HK-2 (cell line): ENCODE data around the gene CNTN5.

Experiments used
- DNase-seq: peaks from one replicate; pipeline ENCODE4 v3.0.0-alpha.2; 2018; ENCODE audit not compliant: unreplicated experiment

The CNTN5 gene

DNA sequence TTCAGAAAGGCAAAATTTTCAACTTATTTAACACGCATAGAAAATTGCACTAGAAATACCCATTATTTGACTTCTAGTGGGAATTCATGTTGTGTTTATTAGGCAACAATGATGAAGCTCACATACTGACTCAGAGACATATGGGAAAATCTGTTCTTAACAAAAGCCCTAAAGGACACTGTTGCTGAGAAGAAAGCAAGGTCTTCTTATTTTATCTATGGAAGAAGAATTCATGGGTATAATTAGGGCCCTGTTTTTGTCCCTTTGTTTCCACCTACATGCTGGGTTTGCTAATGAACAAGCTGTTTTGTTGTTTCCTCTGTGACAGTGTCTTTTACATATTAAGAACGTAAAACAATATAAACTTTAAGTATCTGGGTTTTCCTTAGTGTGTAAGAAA lies 1059.6 kb downstream of the CNTN5 start:
- no peak for DNase-seq

DNA sequence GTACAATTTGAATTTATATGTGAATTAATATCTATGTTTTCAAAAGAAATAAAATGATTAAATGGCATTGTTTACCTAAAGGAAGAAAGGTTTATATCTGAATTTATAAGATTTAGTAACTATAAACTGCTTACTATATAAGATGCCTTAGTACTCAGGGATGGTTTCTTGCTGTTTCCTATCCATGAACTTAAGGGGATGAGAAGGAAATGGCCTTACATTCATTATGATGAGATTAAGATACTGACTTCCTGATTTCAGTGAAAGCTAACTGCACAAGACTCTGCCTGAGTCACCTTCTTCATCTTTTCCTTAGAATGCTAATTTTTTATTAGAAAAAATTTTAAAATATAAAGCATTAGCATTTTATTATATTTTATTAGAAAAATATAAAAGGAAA lies 1060.1 kb downstream of the CNTN5 start:
- no peak for DNase-seq

DNA sequence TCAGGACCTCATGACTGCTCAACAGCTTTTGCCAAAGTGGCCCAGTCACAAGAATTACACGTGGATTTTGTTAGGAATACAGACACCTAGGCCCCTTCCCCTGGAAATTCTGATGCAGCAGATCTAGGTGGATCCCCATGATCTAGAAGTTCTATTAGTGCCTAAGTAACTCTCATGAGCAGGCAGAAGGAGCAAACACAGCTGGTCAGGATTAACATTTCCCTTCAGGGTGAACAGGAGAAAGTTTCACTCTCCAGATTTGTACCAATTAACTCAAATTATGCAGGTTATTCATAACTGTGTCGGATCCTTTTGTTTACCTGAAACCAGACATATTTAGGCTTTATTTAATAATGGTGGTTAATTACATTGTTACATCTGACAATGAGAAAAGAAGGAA lies 1072.9 kb downstream of the CNTN5 start:
- DNase-seq = no peak

DNA sequence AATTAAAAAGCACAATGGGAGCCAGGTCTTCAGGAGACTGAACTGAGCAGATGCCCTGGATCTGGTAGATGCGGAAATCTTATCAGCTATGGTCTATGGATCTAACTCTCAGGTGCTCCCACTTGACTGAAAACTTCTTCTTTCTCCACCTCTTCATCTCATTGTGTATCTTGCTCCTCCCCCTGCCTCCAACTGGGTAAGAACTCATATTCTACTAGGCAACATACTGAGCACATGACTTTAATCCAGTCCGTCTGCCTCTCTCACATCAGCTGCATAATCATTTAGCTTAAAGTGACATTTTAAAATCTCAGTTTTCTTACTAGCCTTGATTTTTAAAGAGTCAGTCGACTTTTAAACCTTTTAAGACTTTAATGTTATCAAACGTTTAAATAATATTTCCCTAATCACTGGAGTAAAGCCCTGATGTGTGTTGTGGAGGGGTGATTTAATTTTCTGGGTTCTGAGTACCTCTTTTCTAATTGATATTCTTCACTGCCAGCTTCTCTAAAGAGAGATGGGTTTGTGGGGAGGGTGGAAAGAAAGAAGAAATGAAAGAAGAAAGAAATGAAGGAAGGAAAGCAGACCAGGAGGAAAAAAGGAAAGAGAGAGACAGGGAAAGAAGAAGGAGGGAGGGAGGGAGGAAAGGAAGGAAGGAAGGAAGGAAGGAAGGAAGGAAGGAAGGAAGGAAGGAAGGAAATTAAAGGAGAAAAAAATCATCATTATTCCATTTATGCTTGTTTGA lies 1073.5 kb downstream of the CNTN5 start:
- DNase-seq = no peak

DNA sequence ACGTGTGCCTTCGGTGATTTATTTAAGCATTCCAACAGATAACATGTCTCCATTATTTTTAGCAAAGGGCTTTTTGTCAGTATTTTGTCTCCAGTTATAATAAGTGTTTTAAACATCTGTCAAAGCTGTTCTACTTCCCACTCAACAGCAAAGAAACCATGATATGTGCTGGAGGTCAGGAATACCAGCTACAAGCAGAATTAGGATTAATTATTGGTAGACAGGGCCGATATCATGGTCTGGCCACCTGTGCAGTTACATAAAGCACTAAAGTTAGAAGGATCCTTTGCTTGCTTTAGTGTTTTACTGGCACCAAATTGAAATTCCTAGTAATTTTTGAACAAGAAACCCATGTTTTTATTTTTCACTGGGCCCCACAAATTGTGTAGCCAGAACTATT lies 1075.1 kb downstream of the CNTN5 start:
- DNase-seq = no peak

DNA sequence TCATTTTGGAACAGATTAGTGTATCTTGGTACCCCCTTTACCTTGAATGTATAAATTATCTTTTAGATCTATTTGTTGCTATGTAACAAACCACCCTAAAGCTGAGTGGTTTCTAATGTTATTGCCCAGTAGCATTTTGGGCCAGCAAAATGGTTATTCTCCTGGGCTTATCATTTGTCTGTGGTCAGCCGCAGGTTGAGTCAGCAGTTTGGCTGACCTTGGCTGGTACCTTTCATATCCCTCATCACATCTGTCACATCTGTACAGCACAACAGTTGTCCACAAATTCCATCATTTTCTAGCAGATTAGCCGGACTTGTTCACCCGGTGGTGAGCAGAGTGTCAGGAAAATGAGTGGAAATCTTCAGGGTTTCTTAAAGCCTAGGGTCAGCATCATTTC lies 1077.8 kb downstream of the CNTN5 start:
- DNase-seq = no peak

DNA sequence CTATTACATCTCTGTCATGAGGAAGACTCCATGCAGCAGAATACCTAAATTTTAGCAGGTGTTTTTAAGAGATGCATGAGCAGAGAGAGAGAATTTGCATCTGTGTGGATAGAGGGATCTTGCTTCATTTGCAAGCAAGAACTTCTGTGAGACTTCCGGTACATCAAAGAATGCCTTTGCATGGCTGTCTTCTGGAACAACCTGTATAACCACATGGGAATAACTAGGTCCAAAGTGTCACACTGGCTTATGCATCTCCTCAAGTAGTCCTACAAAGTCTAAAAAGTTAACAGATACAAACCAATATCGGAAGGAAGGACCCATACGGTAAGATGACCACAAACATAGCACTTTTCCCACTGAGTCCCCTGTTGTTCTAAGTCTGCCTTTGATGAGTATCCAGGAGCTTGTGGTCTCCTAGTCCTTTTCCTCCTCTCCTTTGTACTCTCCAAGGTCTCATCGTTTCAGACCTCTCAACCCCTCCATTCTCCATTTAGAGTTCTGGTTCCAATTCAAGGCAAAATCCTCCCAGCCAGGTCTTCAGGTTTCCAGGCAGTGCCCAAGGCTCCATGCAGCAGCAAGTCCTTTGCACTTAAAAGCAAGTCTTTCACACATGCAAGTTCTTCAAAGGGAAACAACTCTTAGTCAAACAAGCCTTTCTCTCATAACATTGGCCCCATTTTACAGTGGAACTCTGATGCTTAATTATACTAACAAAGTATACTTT lies 1084.7 kb downstream of the CNTN5 start:
- DNase-seq = no peak

DNA sequence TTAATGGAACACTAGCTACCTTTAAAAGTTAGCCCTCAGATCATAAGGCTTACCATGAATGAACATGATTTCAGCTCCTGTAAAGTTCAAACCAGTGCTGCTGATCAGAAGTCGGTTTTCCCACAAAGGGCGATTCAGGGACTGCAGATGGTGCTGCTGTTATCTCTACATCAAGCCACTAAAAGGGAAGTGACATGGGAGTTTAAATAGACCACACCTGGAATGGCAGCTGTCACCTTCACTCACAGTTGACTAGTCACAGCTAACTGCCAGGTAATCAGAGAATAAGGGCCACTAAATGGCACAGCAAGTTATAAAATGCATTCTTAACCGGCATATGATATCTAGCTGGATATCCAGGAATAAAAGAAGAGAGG lies 1085.2 kb downstream of the CNTN5 start:
- DNase-seq = no peak

DNA sequence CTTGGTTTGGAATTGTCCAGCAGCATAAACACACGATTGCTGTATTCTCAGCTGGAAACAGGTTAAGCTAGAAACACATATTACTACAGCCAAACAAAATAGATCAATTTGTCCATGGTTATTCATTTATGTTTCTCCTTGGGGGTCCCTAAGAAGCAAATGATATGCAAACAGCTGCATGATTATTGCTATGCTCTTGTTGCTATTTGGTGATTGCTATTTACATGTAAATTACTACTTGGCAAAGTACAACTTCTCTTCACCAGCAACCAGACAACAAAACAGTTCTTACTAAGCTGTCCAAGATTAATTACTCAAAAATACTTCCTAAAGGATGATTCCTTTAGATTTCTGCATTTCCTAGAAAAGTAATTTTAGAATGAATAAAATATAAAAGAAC lies 1098.4 kb downstream of the CNTN5 start:
- no peak for DNase-seq

DNA sequence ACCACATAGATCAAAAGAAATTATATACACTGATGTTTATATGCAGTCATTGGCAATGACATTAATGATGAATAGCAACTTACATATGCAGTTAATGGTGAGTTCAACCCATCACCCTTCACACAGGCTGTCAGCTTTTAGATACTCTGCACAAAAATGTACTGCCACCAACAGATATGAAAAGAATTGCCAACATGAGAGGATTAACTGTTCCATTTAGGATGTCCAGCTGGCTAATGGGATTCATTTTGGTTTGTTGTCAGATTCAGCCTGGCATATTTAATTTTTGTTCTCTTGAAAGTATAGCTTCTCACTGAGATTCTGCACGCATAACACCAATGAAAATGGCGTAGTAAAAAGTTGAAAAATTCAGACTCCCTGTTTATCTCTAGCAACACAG lies 1112.4 kb downstream of the CNTN5 start:
- no peak for DNase-seq

DNA sequence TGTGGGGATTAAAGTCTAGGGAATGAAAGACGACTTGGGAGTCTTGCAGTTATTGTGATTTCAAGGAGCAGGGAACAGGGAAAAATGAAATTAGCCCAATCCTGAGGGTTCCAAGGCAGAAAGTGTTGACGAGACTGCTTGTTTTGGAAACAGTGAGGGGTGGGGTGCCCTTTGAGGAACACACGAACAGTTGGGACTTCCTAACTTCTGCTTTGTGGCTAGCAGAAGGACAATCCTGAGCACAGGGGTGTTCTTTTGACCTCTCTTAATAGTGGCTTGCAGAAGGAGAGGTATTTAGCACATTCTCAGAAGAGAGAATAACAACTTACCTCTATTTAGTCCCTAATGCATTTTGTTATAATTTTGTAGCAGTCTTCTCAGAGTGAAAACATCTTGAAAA lies 1120.5 kb downstream of the CNTN5 start:
- DNase-seq = no peak

DNA sequence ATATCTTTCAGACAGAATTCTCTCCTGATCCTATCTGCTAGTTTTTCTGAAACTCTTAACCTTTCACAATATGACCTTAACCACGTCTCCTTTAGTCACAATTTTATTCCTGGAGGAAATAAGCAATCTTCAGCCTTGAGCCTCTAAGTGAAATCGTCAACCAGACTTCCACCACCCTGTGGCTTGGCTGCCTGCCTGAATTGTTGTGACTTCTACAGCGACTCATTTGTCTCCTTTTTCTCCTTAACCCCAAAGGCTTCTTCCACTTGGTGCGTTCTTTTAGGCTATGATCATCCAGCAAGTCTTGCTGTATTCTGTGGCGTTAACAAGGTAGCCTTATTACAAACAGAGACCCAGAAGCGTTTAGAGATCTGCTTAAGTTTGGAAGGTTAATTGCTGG lies 1131.2 kb downstream of the CNTN5 start:
- DNase-seq = peak; percentile 20

DNA sequence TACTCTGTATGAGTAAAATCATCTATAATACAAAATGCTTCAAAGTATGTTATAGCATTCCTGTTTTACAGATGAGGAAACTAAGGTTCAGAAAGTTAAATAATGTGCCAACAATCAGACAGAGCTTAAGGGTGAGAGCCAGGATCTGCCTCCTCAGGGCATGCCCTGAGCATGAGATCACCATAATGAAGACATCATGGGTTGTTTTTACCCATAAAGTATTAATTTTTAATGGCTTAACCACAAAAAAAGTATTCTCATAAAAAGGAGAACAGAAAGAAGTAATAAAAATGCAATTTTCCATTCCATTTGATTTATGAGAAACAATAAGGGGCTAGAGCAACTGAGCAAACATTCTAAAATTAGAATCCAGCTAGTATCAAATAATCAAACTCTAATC lies 1132.0 kb downstream of the CNTN5 start:
- no peak for DNase-seq

DNA sequence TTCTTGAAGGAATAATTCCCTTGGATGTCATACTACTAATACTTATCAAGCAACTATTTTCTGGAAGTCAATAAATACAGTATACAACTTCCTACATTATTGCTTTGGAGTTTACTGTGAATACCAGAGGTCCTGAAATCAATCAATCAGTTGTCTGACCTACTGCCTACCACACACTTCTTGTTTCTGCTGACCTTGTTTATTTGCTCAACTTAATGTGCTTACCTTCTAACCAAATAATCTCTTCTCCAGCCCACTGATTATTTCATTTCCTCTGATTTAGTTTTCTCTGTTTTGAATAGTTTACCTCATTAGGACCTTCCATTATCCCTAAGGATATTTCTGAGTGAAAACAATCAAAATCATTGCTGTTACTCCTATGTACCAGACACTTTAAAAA lies 1142.7 kb downstream of the CNTN5 start:
- DNase-seq = no peak

DNA sequence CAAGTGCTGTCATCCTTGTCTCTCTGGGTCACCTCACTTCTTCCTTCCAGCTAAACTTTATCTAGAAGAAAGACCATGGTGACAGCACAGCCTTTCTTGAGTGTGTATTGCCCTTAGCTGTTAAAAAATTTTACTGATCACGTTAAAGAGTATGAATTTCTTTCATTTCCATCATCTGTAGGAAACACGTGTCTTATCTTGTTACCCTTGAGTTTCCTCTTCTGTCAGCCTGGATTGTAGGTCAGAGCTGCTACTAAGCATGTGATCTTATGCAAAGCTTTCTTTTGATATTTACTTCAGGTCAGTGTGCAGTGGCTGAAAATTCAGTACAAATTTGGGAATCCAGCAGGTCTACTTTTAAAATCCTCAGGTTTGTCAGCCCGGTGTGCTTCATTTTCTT lies 1154.1 kb downstream of the CNTN5 start:
- DNase-seq = no peak

DNA sequence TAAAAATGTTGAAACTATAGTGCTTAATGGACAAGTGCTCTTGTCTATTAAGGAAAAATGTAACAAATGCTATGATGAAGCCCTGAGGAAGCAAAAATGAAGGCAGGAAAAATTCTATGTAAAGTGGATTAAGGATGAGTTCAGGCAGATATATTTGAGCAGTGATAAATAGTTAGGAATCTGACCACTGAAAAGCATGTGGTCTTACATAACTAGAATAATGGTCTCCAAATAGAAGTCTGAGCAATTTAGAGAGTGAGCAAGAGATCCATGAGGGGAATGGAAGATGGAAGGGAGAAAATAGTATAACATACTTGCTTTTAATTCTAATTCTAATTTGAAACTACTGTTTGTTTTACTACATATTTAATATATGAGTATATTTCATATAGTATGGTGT lies 1155.7 kb downstream of the CNTN5 start:
- no peak for DNase-seq

DNA sequence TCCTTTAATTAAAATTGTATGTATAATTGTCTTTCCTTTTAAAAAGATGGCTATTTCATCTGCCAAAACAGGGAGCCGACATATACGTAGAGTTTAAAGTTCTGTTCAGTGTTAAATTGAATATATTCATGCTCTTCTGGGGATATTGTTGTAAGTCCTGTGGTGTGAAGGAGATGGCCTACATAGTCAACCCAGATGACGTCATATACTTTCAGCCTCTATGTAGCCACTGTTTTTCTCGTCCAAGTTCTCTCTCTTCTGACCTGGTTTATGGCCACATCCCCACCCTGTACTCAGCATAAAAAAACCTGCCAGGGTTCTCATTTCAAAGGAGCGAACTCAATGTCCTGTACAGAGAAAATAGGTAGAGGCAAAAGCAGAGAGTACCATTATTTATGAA lies 1156.9 kb downstream of the CNTN5 start:
- DNase-seq = no peak

DNA sequence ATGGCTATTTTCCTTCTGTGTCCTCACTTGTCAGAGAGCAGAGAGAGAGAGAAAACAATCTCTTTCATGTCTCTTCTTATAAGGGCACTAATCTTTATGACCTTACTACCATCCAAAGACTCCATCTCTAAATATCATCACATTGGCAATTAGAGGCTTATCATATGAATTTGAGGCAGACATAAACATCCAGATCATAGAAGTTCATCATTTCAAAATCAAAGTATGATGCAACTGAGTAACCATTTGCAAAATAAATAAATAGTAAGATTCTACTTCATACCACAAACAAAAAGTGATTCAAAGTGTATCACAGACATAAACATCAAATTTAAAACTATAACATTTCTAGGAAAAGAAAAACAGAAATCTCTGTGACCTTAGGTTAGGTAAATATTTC lies 1161.6 kb downstream of the CNTN5 start:
- no peak for DNase-seq

DNA sequence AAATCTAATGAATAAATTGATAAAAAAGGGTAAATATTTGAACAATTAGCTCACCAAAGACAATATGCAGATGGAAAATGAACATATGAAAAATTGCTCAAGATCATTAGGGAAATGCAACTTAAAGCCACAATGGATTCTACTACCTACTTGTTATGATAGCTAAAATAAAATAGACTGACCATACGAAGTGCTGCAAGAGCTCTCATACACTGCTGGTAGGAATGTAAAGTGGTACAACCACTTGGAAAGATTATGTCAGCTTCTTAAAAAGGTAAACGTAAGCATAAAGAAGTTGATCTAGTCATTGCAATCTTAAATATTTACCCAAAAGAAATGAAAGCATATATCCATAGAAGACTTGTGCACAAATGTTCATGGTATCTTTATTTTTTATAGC lies 1162.2 kb downstream of the CNTN5 start:
- DNase-seq = no peak

DNA sequence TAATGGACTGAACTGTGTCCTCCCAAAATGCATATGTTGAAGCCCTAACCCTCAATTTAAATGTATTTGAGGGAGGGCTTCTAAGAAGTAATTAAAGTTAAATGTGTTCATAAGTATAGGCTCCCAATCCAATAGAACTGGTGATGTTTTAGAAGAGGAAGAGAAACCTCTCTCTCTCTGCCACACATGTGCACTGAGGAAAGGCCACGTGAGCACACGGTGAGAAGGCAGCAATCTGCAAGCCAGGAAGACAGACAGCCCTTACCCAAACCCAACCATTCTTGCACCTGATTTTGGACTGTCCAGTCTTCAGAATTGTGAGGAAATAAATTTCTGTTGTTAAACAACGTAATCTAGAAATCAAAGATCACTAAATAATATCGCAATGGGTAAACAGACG lies 1164.8 kb downstream of the CNTN5 start:
- no peak for DNase-seq

DNA sequence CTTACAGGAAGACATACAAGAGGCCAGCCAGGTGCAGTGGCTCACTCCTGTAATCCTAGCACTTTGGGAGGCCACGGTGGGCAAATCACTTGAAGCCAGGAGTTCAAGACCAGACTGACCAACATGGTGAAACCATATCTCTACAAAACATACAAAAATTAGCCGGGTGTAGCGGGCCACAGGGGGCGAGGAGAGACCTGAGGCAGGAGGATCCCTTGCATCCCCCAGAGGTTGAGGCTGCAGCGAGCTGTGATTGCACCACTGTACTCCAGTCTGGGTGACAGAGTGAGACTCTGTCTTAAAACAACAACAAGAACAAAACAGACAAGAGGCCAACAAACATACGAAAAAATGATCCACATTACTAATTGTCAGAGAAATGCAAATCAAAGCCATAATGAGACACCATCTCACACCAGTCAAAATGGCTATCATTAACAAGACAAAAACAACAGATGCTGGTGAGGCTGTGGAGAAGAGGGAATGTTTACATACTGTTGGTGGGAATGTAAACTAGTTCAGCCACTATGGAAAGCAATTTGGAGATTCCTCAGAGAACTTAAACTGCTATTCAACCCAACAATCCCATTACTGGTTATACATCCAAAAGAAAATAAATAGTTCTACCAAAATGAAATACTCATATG lies 1167.5 kb downstream of the CNTN5 start:
- DNase-seq = no peak

DNA sequence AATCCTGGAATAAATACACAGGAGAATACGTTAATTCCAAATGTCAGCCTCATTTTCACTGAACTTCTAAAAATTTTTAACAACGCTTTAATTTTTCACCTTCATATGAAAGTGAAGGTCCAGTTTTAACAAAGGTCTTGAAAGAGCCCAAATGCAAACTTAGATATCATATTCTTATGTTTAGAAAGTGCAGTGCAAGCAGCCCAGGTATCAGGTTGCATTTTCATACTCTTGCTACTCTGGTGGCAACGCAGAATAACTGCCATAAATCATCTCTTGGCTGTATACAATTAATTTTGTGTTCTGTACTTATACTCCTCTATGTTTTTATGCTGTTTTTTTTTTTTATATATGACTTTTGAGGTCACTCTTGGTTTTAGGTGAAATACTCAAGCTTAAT lies 1169.6 kb downstream of the CNTN5 start:
- DNase-seq = no peak

DNA sequence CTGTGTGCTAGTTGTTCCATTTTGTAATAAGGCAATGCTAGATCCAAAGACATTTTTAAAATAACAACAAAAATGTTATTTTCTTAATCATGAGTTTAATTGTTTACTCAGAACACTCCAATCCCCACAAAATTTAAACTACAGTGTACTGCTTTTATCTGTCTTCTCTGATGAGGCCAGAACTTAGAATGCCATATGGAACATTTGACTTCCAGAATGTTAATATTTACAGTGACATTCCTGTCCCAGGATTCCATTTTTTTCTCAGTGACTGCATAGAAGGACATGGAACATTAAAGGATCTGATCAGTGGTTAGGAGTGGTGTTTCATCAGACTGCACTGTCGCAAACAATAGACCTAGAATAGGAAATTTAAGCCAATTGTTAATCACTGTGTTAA lies 1171.4 kb downstream of the CNTN5 start:
- DNase-seq = no peak
